ENCODE measurements around the gene CDYL2. TPM values are rescaled to one million over a fixed set of nuclear protein-coding genes. Genes with fewer than 3 reads are reported as not detected.

Gene CDYL2
- total RNA-seq, 1 donor from 2014 or later = 26.5 TPM

GRCh38 chr16:80667925-80668324 lies 136.5 kb downstream of the CDYL2 start:
- no peaks in the 10 kb centered on the region for H3K9me3 Mint-ChIP-seq (ENCODE audit: unreplicated experiment)
- Histone ChIP-seq H3K79me2 (ENCODE audit: insufficient read depth, low read length) (no peaks in the 10 kb centered on the region), H3K4me1 (ENCODE audit: insufficient read depth, low read length) (no peaks in the 10 kb centered on the region), H2AFZ (ENCODE audit: low read depth, low read length) (no peak overlapping the region), H4K20me1 (ENCODE audit: insufficient read depth, low read length) (peaks cover 3% of the 10 kb centered on the region), H3K36me3 (ENCODE audit: insufficient read depth, low read length) (no peaks in the 10 kb centered on the region), H3K9ac (ENCODE audit: low read length) (no peak overlapping the region), H3K4me2 (ENCODE audit: low read length) (no peak overlapping the region), H3K27me3 (ENCODE audit: insufficient read depth, low read length) (no peaks in the 10 kb centered on the region), H3K27ac (ENCODE audit: low read depth, low read length) (no peak overlapping the region), H3K9me3 (ENCODE audit: insufficient read depth, low read depth, low read length) (no peaks in the 10 kb centered on the region), H3K4me3 (ENCODE audit: insufficient read depth, low read depth, low read length) (no peak overlapping the region)
- TF ChIP-seq, protein P1, sequence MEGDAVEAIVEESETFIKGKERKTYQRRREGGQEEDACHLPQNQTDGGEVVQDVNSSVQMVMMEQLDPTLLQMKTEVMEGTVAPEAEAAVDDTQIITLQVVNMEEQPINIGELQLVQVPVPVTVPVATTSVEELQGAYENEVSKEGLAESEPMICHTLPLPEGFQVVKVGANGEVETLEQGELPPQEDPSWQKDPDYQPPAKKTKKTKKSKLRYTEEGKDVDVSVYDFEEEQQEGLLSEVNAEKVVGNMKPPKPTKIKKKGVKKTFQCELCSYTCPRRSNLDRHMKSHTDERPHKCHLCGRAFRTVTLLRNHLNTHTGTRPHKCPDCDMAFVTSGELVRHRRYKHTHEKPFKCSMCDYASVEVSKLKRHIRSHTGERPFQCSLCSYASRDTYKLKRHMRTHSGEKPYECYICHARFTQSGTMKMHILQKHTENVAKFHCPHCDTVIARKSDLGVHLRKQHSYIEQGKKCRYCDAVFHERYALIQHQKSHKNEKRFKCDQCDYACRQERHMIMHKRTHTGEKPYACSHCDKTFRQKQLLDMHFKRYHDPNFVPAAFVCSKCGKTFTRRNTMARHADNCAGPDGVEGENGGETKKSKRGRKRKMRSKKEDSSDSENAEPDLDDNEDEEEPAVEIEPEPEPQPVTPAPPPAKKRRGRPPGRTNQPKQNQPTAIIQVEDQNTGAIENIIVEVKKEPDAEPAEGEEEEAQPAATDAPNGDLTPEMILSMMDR (IDR thresholded peaks at IDR 0.05; ENCODE audit: insufficient read depth, low read depth, low read length) = no peak
- TF ChIP-seq EZH2 (IDR thresholded peaks at IDR 0.05; ENCODE audit: insufficient read depth, low read length) = no peak
- no peak for DNase-seq (ENCODE audit: low read depth)
- no peak overlapping the region for H3K4me3 Mint-ChIP-seq (ENCODE audit: unreplicated experiment)
- no peak for FAIRE-seq
- H3K27me3 Mint-ChIP-seq (ENCODE audit: low read depth, unreplicated experiment) = no peaks in the 10 kb centered on the region
- H3K36me3 Mint-ChIP-seq (ENCODE audit: low read depth, unreplicated experiment) = peaks cover 19% of the 10 kb centered on the region
- H3K27ac Mint-ChIP-seq (ENCODE audit: unreplicated experiment) = no peak overlapping the region
- H3K4me1 Mint-ChIP-seq (ENCODE audit: low read depth, unreplicated experiment) = no peaks in the 10 kb centered on the region

DNA sequence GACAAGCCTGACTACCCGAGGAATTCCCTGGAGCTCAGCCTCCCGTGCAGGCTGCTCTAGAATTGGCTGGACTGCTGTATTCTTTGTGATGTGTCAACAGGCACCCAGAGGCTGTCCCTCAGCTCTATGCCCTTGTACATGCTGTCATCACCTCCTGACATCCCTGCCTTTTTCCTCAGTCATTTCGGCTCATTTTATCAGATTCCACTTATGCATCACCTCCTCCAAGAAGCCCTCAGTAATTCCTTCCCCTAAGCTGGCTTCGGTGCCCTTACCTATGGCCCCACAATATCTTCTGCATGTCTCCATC lies 137.2 kb downstream of the CDYL2 start:
- H3K9me3 ChIP-seq (ENCODE audit: insufficient read depth, low read depth, low read length) = no peaks in the 10 kb centered on the region
- H3K4me3 Mint-ChIP-seq (ENCODE audit: unreplicated experiment) = no peak overlapping the region
- H3K79me2 ChIP-seq (ENCODE audit: insufficient read depth, low read length) = no peaks in the 10 kb centered on the region
- no peak overlapping the region for H3K9ac ChIP-seq (ENCODE audit: low read length)
- H3K27me3 Mint-ChIP-seq (ENCODE audit: low read depth, unreplicated experiment) = no peaks in the 10 kb centered on the region
- no peak overlapping the region for H3K27ac ChIP-seq (ENCODE audit: low read depth, low read length)
- TF ChIP-seq, protein P1 (IDR thresholded peaks at IDR 0.05; ENCODE audit: insufficient read depth, low read depth, low read length) = no peak
- TF ChIP-seq EZH2 (IDR thresholded peaks at IDR 0.05; ENCODE audit: insufficient read depth, low read length) = no peak
- H3K9me3 Mint-ChIP-seq (ENCODE audit: unreplicated experiment) = no peaks in the 10 kb centered on the region
- DNase-seq (ENCODE audit: low read depth) = no peak
- no peak overlapping the region for H3K4me3 ChIP-seq (ENCODE audit: insufficient read depth, low read depth, low read length)
- FAIRE-seq = no peak
- H3K4me1 ChIP-seq (ENCODE audit: insufficient read depth, low read length) = no peaks in the 10 kb centered on the region
- H3K36me3 ChIP-seq (ENCODE audit: insufficient read depth, low read length) = no peaks in the 10 kb centered on the region
- no peaks in the 10 kb centered on the region for H3K27me3 ChIP-seq (ENCODE audit: insufficient read depth, low read length)
- no peak overlapping the region for H3K4me2 ChIP-seq (ENCODE audit: low read length)
- H3K36me3 Mint-ChIP-seq (ENCODE audit: low read depth, unreplicated experiment) = peaks cover 19% of the 10 kb centered on the region
- H4K20me1 ChIP-seq (ENCODE audit: insufficient read depth, low read length) = peaks cover 3% of the 10 kb centered on the region
- no peak overlapping the region for H3K27ac Mint-ChIP-seq (ENCODE audit: unreplicated experiment)
- no peaks in the 10 kb centered on the region for H3K4me1 Mint-ChIP-seq (ENCODE audit: low read depth, unreplicated experiment)
- no peak overlapping the region for H2AFZ ChIP-seq (ENCODE audit: low read depth, low read length)

- H3K36me3 ChIP-seq (ENCODE audit: insufficient read depth, low read length) = no peaks in the 10 kb centered on the region
- H3K27me3 Mint-ChIP-seq (ENCODE audit: low read depth, unreplicated experiment) = no peaks in the 10 kb centered on the region
- DNase-seq (ENCODE audit: low read depth) = no peak
- no peaks in the 10 kb centered on the region for H3K4me1 ChIP-seq (ENCODE audit: insufficient read depth, low read length)
- no peaks in the 10 kb centered on the region for H4K20me1 ChIP-seq (ENCODE audit: insufficient read depth, low read length)
- no peak overlapping the region for H3K4me3 ChIP-seq (ENCODE audit: insufficient read depth, low read depth, low read length)
- H3K4me2 ChIP-seq (ENCODE audit: low read length) = no peak overlapping the region
- no peak overlapping the region for H3K27ac Mint-ChIP-seq (ENCODE audit: unreplicated experiment)
- TF ChIP-seq, protein P1 (IDR thresholded peaks at IDR 0.05; ENCODE audit: insufficient read depth, low read depth, low read length) = no peak
- TF ChIP-seq EZH2 (IDR thresholded peaks at IDR 0.05; ENCODE audit: insufficient read depth, low read length) = no peak
- H3K36me3 Mint-ChIP-seq (ENCODE audit: low read depth, unreplicated experiment) = peaks cover 22% of the 10 kb centered on the region
- no peaks in the 10 kb centered on the region for H3K9me3 ChIP-seq (ENCODE audit: insufficient read depth, low read depth, low read length)
- H3K9me3 Mint-ChIP-seq (ENCODE audit: unreplicated experiment) = no peaks in the 10 kb centered on the region
- H2AFZ ChIP-seq (ENCODE audit: low read depth, low read length) = no peak overlapping the region
- no peaks in the 10 kb centered on the region for H3K79me2 ChIP-seq (ENCODE audit: insufficient read depth, low read length)
- H3K4me3 Mint-ChIP-seq (ENCODE audit: unreplicated experiment) = no peak overlapping the region
- H3K4me1 Mint-ChIP-seq (ENCODE audit: low read depth, unreplicated experiment) = no peaks in the 10 kb centered on the region
- H3K9ac ChIP-seq (ENCODE audit: low read length) = no peak overlapping the region
- H3K27me3 ChIP-seq (ENCODE audit: insufficient read depth, low read length) = no peaks in the 10 kb centered on the region
- no peak for FAIRE-seq
- no peak overlapping the region for H3K27ac ChIP-seq (ENCODE audit: low read depth, low read length)
These were observed 137.8 kb downstream of the CDYL2 start for GRCh38 chr16:80666378-80667250.
